GM13976 (cell line): Measurements from ENCODE around the gene SLC6A8.
"Not testable (repeated sequence)": the region's sequence is repeated elsewhere in the genome, so short reads cannot be mapped to it uniquely, and the experiment has no call there.

Source experiments
- DNase-seq: peaks from one replicate; pipeline ENCODE4 v3.0.0; 2012; ENCODE audit warnings: low spot score
- CTCF ChIP-seq: IDR thresholded peaks from 2 replicates; pipeline ENCODE4 v1.5.1; 2012; ENCODE audit warnings: borderline replicate concordance, mild to moderate bottlenecking; ENCODE audit not compliant: insufficient read depth; ENCODE audit errors: extremely low read depth, missing control alignments, control extremely low read depth
- in situ Hi-C: fragments of 300-500 bp; cut with MboI; formaldehyde crosslinking; loops from one replicate; pipeline ENCODE4 v1.12.0; 2022; ENCODE audit warnings: low sequenced_read_pairs, mixed read lengths, inconsistent platforms; ENCODE audit not compliant: unreplicated experiment

The SLC6A8 gene

GRCh38 chrX:153694687-153695270, 7.1 kb downstream of the SLC6A8 start:
- TF ChIP-seq CTCF, result no peak
- DNase-seq, result no peak
- in situ Hi-C loops, result no loop called here

GRCh38 chrX:153696100-153696499, 8.4 kb downstream of the SLC6A8 start:
- TF ChIP-seq CTCF, result no peak
- DNase-seq, result no peak
- in situ Hi-C loops, result no loop called here

- DNase-seq, in situ Hi-C loops: not testable (repeated sequence)
Measured at GRCh38 chrX:153696538-153696937, 8.8 kb downstream of the SLC6A8 start.

- DNase-seq, in situ Hi-C loops: not testable (repeated sequence)
Measured at GRCh38 chrX:153696986-153697722, 9.4 kb downstream of the SLC6A8 start.

GRCh38 chrX:153697924-153698865, 10.5 kb downstream of the SLC6A8 start:
- TF ChIP-seq CTCF, result no peak
- DNase-seq, result no peak
- in situ Hi-C loops, result no loop called here

GRCh38 chrX:153699210-153699783, 11.6 kb downstream of the SLC6A8 start:
- DNase-seq, in situ Hi-C loops: not testable (repeated sequence)

- in situ Hi-C loops, DNase-seq: not testable (repeated sequence)
Measured at GRCh38 chrX:153699784-153700371, 12.2 kb downstream of the SLC6A8 start.

GRCh38 chrX:153700376-153700945, 12.7 kb downstream of the SLC6A8 start:
- no peak for TF ChIP-seq CTCF
- in situ Hi-C loops, result no loop called here
- DNase-seq, result no peak
